ENCODE data around the gene EIPR1. TPM values are rescaled to one million over a fixed set of nuclear protein-coding genes. Genes with fewer than 3 reads are reported as not detected.

EIPR1 gene
- total RNA-seq, 1 experiment from 2014 or later = 69.5 TPM

DNA sequence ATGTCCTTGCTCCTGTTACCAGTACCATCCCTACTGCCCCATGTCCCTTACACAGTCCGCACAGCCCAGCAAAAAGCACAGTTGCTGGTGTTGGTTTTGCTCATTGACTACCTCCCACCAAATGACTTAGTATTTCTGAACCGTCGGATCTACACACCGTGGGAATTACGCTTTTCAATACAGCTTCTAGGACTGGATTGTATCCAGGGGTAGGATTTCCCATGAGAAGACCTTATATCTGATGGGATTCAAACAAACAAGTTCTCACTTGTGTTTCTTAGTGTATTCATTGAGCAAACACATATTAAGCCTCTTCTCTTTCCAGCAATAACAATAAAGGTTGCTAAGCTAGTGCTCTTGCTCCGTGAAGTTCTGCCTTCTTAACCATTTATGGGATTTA is 27.7 kb upstream of the EIPR1 start:
- no peak for DNase-seq (ENCODE audit: low spot score)
- in situ Hi-C loops (cut with HindIII; ENCODE audit: low sequenced_read_pairs) = no loop called here

DNA sequence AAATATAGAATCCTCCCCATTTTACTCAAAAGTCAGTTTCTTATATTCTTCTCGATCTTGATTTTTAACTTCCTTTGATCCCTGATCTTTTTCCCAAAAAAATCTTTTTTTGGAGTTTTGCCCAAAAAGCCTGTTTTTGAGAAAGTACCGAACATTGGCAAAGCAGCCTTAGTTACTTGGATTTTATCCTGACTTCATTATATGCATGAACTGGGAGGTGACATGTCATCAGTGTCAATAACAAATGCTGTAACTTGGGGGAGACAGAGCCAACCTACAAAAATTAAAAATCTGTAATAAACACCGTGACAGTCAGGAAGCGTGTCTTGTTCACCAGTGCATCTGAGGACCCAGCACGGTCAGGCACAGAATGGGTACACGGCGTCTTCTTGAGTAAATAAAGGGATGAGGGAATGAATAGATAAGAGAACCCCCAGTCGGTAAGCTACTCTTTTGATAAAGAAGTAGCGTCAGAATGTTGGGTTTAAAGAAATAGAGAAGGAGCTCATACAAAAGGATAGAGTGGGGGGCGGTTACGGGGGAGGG is 26.8 kb upstream of the EIPR1 start:
- in situ Hi-C loops (cut with HindIII; ENCODE audit: low sequenced_read_pairs) = no loop called here
- DNase-seq (ENCODE audit: low spot score) = no peak

DNA sequence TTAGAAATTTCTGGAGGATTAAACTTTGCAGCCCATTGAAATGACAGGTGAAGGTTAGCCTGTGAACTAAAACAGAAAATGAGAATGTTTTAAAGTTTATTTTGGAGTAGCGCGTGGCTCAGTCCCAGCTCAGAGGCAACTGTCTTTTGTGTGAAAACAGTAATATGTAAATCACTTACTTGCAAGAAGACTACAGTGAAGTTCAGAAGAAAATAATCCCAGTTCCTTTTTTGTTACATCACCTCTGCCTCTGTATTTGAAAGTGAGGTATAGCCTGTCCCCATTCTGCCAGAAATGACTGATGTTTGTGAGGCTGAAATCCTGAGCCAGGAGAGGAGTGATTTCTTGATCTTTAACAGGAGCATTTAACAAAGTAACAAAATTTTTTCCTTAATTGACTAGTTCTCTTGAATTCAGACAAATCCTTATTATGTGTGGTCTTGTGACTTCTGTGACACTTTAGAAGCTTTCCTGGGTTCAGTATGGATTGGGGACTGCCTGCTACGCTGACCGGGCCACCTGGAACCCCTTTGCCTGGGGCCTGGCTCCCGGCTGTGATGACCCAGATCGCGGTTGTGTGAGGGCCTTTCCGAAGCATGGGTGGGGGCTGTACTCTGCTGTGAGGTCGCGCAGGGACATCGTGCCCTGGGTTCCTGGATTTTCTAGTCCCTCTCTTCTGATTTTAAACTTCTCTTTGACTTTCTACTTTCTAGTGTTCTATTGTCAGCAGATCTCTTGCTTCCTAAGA is 26.1 kb upstream of the EIPR1 start:
- in situ Hi-C loops (cut with HindIII; ENCODE audit: low sequenced_read_pairs) = no loop called here
- no peak for DNase-seq (ENCODE audit: low spot score)

DNA sequence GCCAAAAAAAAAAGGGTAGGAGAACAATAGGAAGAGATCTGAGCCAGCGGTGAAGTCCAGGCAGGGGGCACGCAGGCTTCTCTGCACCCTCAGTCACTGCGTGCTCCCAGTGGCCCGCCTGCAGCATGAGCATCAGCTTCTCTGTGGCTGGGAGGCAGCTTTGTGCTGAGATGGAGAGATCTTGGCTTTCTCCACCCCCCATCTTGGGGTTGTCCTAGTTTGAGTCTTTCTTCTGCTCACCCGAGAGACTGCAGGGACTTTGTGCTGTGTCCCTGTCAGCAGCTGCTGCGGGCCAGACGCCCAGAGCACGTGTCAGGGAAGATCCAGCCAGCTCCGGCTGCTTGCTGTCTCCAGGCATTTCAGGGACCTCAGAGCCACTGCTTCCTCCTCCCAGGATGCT is 22.2 kb upstream of the EIPR1 start:
- DNase-seq (ENCODE audit: low spot score) = peak; percentile 75
- in situ Hi-C loops (cut with HindIII; ENCODE audit: low sequenced_read_pairs) = no loop called here

DNA sequence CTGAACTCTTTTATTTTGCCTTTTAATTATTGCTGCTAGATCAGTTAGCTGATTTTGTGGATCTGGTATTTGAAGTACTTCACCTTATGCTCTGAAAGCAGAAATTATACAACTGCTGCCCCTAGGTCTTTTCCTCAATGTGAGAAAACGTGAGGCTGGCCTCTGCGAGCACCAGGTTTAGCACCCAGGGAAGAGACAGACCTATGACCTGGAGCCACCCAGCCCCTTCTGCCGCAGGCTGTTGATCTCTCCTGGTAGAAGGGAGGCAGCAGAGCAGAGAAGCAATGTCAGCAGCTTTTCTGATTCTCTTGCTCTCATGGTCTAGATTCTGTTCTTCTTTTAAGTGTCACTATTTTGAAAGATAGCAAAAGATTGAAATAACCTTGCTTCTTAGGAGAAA is 21.8 kb upstream of the EIPR1 start:
- DNase-seq (ENCODE audit: low spot score) = no peak
- in situ Hi-C loops (cut with HindIII; ENCODE audit: low sequenced_read_pairs) = no loop called here

DNA sequence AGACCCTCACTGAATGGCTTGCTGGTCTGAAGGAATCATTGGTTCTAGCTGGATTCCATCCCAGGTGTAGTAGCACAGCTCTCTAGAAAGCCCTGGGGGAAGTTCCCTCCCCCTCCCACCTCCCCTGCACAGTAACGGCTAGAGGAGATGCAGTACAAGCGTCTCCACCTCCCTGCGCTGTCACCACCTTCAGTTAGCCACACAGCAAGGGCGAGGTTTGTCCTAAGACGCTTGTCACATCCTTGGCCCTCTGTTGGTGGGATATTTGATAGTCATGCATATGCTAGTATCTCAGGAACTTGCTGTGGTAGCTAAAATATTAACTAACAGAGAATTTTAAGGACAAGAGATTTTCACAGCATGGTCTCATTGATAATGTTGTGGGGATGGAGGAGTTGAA is 21.2 kb upstream of the EIPR1 start:
- DNase-seq (ENCODE audit: low spot score) = no peak
- in situ Hi-C loops (cut with HindIII; ENCODE audit: low sequenced_read_pairs) = no loop called here

DNA sequence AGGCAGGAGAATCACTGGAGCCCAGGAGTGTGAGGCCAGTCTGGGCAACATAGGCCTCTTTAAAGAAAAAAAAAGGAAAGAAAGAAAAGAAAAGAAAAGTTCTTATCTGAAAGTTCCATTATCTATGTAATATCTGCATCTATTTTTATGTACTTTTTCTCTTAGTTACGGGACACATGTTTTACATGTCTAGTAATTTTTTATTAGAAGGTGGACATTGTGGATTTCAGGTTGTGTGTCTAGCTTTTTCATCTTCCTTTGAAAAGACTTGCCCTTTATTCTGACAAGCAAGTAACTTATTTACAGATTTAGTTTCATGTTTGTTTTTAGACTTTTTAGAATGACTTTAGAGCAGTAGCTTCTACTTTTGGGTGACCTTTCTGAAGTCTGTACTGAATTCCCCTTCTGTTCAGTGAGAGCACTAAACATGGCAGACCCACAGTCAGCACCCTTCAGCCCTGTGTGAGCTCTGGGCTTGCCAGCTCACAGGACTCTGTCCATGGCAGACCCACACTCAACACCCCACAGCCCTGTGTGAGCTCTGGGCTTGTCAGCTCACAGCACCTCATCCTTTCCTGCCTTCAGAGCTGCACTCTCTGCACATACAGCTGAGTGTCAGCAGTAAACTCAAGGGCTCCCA is 19.4 kb upstream of the EIPR1 start:
- in situ Hi-C loops (cut with HindIII; ENCODE audit: low sequenced_read_pairs) = no loop called here
- no peak for DNase-seq (ENCODE audit: low spot score)

DNA sequence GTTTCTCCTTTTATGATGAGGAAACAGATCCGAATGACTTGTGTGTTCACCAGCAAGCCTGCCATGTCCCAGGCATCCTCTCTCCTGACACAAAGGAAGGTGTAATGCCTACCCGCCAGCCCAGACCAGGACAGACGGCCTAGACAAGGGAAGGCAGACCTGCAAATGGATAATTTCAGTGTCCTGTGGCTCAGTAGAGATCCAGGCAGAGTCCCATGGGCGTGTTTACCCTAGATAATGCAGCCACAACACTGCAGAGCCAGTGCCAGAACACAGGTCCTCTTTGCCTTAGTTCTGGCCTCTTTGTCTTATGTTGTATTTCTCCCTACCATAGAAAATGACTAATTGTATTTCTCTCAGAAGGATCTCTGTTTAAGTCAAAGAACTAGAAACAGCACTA is 14.6 kb upstream of the EIPR1 start:
- no peak for DNase-seq (ENCODE audit: low spot score)
- in situ Hi-C loops (cut with HindIII; ENCODE audit: low sequenced_read_pairs) = no loop called here

DNA sequence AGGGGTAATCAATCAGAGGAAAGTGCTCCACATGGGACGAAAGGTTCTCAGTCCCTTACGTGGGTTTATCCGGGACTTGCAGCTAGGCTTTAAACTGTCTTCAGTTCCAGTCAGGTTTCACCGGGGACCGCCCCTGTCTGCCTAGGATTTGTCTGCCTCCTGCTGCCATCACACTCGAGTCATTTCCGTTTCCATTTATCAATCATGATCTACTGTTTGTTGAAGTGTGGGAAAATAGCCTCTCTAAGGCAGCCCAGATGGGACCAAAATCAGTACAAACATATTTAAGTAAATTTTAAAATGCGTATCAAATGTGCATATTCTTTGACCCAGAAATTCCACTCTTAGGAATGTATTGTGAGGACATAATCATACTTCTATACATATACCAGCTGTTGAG is 12.4 kb upstream of the EIPR1 start:
- no peak for DNase-seq (ENCODE audit: low spot score)
- in situ Hi-C loops (cut with HindIII; ENCODE audit: low sequenced_read_pairs) = no loop called here

DNA sequence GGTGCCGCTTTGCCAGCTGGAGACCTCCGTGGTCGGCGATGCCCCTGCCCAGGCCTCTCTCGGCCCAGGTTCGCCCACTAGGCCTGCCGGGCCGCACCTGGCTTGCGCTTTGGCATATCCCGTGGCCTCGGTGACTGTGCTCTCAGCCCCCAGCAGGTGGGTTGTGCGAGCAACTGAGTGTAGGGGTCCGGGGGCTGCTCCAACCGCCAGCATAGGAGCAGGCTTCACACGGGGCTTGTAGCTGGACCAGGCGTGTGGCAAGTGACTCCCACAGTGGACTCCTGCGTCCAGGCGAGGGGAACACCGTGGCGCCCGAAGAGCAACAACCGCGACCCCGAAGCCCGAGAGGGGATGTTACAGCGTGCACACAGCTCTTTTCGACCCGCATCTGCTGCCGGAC is 11.6 kb upstream of the EIPR1 start:
- in situ Hi-C loops (cut with HindIII; ENCODE audit: low sequenced_read_pairs) = no loop called here
- no peak for DNase-seq (ENCODE audit: low spot score)

DNA sequence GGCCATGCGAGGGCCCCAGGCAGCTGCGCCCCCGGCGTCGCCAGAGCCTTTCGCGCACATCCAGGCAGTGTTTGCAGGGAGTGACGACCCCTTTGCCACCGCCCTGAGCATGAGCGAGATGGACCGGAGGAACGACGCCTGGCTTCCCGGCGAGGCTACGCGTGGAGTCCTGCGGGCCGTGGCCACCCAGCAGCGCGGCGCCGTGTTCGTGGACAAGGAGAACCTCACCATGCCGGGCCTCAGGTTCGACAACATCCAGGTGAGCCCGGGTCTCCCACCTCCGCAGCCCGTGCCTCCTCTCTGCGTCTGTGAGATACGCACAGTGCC is 10.8 kb upstream of the EIPR1 start:
- DNase-seq (ENCODE audit: low spot score) = no peak
- in situ Hi-C loops (cut with HindIII; ENCODE audit: low sequenced_read_pairs) = no loop called here

DNA sequence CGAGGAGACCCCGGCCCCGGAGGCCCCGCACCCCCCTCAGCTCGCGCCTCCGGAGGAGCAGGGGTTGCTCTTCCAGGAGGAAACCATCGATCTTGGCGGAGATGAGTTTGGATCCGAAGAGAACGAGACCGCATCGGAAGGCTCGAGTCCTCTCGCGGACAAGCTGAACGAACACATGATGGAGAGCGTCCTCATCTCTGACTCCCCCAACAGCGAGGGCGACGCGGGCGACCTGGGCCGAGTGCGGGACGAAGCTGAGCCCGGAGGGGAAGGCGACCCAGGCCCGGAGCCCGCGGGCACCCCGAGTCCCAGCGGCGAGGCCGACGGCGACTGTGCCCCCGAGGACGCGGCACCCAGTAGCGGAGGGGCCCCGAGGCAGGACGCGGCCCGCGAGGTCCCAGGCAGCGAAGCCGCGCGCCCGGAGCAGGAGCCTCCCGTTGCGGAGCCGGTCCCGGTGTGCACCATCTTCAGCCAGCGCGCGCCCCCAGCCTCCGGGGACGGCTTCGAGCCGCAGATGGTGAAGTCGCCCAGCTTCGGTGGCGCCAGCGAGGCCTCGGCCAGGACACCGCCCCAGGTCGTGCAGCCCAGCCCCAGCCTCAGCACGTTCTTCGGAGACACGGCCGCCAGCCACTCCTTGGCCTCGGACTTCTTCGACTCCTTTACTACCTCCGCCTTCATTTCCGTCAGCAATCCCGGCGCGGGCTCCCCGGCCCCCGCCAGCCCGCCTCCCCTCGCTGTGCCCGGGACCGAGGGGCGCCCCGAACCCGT is 10.2 kb upstream of the EIPR1 start:
- in situ Hi-C loops (cut with HindIII; ENCODE audit: low sequenced_read_pairs) = no loop called here
- DNase-seq (ENCODE audit: low spot score) = no peak

DNA sequence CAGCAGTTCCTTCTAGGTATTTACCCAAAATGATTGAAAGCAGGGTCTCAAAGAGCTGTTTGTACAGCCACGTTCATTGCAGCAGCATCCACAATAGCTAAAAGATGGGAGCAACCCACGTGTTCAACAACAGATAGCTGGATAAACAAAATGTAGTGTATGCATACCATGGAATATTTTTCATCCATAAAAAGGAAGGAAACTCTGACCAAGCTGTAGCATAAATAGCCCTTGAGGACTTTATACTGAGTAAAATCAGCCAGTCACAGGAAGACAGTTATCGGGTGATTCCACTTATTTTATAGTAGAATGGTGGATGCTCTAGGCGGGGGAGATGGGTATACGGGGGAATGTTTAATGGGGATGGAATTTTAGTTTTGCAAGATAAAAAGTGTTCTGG is 9.4 kb upstream of the EIPR1 start:
- no peak for DNase-seq (ENCODE audit: low spot score)
- in situ Hi-C loops (cut with HindIII; ENCODE audit: low sequenced_read_pairs) = no loop called here

DNA sequence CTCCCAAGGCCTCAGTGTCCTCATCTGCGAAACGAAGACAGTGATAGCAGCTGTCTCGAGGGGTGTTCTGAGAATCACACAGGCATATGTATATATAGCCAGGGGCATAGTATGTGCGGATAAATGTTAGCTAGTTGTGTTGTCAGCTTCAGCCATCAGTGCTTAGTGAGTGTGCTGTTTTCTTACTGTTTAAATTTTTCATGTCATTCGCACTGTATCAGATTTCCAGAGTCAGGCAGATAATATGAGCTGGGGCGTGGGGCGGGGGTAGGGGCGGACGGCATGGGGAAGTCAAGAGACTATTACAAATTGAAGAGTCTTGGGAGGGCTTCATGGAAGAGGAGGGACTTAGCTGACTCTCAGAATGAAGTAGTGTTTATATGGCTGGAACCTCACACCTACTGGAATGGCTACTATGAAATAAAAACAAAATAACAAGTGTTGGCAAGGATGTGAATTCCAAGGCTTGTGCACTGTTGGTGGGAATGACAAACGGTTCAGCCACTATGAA is 8.9 kb upstream of the EIPR1 start:
- in situ Hi-C loops (cut with HindIII; ENCODE audit: low sequenced_read_pairs) = no loop called here

DNA sequence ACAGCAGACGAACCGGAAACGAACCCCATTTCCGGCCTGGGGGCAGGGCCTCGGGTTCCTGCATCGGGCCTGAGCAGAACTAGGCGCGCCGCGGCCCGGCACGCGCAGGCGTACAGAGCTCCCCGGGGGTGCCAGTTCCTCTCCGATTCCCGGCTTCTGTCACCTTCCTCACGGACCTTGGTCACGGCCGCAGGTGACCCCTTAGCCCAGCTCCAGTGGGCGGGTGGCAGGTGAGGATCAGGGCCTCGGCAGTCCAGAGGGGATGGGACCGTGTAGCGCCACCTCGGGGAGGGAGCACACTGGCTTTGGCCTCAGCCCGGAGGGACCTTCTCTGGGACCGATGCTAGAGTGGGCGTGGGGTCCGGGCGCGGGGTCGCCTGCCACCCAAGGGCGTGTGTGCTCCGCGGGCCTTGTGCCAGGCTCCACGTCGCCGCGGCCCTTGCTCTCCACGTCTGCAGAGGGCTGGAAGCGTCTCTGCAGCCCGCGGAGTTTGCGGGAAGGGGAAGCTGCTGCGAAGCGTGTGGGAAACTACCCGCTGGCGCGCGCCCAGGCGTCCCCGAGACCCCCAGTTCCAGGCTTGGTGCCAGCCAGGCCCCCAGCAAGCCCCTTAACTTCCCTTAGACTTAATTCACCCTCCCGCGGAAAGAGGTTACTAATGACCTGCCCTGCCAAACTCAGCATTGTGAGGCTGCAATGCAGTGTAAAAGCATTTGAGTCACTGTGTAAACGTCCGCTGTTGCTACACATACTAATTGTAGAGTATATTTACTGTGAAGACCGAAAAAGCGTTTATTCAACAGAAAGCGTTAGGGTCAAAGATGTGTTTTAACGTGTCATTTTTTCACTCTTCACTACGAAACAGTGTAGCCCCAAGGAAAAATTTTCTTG is 2.3 kb upstream of the EIPR1 start, which contains the start of gene TRAPPC12:
TRAPPC12 (plus strand) TSS at position 48 of the 888 bp plus-strand sequence. CDS start 7,930 bp downstream, outside the sequence.
- in situ Hi-C loops (cut with HindIII; ENCODE audit: low sequenced_read_pairs) = no loop called here

More for the DNA sequence above, 8.9 kb upstream of the EIPR1 start:
- no peak for DNase-seq (ENCODE audit: low spot score)

DNA sequence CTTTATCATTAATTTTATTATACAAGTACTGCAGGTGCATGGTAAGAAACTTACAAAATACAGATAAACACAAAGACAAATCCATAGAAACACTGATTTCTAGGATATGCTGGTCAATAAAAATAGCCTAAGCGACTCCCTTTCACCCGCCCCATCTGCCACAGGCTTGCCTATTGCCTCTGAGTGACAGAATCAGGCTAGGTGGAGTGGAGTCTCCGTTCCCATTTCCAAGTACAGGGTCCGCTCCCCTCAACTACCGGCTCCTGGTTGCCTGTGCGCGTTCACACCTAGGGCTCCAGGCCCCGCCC is 1.7 kb upstream of the EIPR1 start:
- in situ Hi-C loops (cut with HindIII; ENCODE audit: low sequenced_read_pairs) = no loop called here
- DNase-seq (ENCODE audit: low spot score) = no peak

More for the DNA sequence above, 2.3 kb upstream of the EIPR1 start, which contains the start of gene TRAPPC12:
- DNase-seq (ENCODE audit: low spot score) = peak; percentile 93

DNA sequence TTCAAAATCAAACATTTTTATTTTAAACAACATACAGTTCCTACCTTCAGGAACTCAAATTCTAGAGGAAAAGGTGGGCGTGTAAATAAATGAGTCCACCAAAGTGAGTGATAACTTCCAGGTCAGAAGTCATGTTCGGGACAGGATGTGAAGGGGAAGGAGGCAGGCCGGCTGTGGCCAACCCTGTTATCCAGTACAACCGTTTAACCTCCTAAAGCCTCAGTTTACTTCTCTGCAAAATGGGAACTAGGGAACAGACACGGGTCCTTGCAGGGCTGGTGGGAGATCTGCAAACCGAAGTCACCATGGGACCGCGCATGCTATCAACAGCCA is 373 bp downstream of the EIPR1 start:
- DNase-seq (ENCODE audit: low spot score) = no peak
- in situ Hi-C loops (cut with HindIII; ENCODE audit: low sequenced_read_pairs) = no loop called here

DNA sequence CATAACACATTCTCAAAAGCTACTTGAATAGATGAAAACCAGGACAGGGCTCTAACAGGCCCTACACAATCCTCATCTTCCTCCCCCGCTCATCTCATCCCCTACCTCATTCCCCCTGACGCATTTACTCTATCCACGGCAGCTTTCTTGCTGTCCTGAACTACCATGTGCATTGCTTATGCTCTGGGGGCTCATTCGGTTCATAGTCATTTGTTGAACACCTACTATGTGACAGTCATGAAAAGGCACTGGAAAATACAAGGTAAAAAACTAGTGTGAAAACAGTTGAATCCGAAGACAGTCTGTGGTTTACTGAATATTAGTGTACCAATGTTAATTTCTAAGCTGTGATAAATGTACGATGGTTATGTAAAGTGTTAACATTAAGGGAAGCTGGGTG is 797 bp downstream of the EIPR1 start:
- DNase-seq (ENCODE audit: low spot score) = no peak
- in situ Hi-C loops (cut with HindIII; ENCODE audit: low sequenced_read_pairs) = no loop called here
